GM18517 (cell line): ENCODE results near the gene MTHFR.

Experiments used
- ATAC-seq: cut with Tn5 transposase; IDR thresholded peaks from one replicate; pipeline ENCODE4 v1.9.1; 2021; ENCODE audit warnings: mild to moderate bottlenecking, moderate library complexity; ENCODE audit not compliant: unreplicated experiment

Gene MTHFR

GRCh38 chr1:11736746-11737639 is 68.8 kb downstream of the MTHFR start:
- ATAC-seq: no peak

DNA sequence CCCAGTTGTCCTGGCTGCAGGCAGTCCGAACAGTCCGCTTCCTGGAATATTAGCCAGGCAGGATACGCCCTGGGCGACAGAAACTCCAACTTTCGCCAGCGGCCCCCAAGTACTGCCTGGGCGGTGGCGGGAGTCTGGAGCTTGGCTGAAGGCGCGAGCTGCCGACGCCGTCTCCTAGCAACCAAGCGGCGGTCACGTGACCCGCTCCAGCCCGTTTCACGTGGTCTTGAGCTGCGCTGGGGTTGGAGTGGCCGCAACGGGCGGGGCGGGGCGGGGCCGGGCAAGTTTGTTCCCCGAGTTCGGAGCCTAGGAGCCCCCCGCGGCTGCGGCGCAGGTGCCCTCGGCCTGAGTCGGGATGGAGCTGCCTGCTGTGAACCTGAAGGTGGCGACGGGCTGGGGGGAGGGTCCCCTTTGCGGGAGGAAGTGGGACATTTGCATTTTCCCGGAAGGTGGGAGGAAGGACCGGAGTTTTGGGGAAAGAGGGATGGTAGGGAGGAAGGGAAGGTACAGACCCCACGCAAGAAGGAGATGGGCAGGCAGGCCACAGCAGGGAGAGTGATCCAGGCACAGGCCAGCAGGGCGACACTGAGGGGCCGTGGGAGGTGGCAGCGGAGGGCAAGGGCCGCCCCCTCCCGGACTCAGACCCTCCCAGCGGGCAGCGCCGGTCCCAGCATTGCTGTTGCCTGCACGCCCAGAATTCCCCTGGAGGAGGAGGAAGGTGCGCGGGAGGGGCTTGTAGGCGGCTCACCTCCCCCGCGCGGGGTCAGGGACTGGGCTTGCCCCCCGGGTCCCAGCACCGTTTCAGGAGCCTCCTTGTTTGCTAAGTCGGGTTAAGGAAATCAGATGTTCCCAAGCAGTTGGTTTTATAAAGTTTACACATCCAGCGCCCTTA is 69.7 kb downstream of the MTHFR start, which contains the start of gene AGTRAP:
Gene AGTRAP, plus strand, starts transcription at position 283 of the 892 bp plus-strand sequence. Its CDS starts 73 bp downstream, at position 356.
- no peak for ATAC-seq
